Stimulated activated CD8-positive, alpha-beta memory T cell treated with anti-CD3 and anti-CD28 coated beads, Interleukin-12 subunit alpha, Interleukin-12 subunit beta, amount 100 ng/mL, for 1 hour (primary cell): ENCODE data around the gene SOD3.

Source experiments
- DNase-seq: peaks from one replicate; pipeline ENCODE4 v3.0.0-alpha.2; 2020; ENCODE audit warnings: low read depth

SOD3 gene

DNA sequence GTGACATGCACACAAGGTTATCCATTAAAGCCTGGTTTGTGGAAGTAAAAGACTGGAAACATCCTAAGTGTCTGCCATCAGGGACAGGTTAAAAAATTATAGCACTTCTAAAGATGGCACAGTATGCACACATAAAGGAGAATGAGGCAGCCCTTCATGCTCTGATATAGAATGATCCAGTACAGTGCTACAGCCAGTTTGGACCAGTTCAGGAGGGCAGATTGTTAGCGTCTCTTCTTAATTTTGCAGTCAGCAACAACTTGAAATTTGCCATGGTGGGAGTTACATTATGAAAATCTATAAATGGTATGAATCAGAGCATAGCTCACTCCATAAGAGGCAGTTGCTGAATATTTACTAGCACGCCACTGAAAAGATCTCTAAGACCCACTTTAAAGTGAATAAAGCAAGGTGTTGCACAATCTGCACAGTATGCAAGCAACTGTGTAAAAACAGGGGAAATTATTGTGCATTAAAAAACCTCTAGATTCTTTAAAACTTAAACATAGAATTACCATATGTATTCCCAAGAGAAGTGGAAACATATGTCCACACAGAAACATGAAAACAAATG, 20.3 kb upstream of the SOD3 start:
- no peak for DNase-seq

DNA sequence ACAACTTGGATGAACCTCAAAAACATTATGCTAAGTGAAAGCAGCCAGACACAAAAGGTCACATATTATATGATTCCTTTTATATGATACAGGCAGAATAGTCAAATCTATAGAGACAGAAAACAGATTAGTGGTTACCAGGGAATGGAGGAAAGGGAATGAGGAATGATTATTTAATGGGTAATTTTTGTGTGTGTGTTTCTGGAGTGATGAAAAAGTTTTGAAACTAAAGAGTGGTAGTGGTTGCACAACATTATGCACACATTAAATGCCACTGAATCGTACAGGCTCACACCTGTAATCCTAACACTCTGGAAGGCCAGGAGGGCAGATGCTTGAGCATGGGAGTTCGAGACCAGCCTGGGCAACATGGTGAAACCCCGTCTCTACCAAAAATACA, 19.6 kb upstream of the SOD3 start:
- no peak for DNase-seq

DNA sequence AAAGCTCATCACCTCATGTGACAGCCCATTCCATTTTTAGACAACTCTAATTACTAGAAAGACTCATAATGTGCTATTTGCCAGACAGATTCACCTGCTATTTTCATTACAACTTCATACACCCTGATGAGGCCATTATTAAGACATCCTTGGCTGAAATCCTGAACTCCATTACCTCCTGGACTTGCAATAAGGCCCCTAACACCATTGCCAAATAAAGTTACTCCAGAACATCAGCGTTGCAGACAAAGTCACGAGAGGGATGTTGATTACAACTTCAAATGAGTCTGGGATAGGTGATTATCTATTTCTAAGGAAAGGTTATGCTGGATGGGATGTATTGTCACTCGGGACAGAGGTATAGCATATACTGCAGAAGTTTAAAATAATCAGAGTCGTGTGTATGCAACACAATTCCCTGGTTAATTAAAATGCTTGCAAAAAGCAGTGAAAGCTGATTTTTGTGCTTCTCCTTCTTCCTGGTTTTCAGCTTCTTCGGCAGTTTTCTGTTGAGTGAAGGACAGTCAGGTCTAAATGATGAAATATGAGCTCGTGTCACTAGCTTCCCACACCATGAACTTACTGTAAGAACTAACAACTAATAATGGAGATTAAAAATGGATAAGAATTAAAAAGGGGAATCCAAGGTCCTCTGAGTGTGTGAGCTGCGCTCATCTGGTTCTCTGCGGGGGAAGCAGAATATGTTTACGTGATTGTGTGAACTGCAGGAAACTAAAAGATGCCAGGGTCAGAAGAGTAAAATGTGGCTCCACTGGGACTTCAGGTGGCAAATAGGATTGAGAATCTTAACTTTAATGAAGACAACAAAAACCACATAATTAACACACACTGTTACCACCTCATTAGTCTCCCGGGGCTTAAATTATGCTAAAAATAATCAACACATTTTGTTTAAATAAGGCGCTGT, 17.6 kb upstream of the SOD3 start:
- no peak for DNase-seq

DNA sequence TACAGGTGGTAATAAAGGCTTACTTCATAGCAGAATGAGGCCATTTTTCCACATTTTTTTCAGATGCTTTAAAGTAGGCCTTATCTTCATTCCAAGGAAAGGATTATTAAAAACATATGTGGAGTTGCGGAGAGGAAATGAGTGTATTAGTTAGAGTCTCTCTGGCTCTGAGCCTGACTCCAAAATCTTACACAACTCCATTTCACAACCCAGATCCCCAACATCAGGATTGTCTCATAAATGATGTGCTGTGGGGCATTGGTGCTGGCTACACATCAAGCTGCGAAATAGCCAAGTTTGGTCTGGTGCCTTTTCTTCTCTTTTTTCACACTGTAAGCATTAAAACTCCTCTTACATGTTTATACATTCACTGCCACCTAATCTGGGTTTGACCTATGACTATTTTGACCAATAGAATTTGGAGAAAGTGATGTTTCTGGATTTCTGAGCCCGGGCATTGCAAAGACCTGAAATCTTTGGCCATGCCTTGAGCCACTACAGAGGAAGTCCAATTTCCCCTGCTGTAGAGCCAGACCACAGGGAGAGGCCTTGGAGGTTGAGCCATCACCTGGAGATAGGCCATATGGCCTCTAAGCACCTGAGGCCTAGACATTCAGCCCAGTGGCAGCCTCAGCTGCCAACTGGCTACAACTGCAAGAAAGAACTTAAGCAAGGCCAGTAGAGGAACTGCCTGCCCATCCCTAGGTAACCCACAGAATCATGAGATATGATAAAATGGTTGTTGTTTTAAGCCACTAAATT, 16.7 kb upstream of the SOD3 start:
- DNase-seq, result no peak

DNA sequence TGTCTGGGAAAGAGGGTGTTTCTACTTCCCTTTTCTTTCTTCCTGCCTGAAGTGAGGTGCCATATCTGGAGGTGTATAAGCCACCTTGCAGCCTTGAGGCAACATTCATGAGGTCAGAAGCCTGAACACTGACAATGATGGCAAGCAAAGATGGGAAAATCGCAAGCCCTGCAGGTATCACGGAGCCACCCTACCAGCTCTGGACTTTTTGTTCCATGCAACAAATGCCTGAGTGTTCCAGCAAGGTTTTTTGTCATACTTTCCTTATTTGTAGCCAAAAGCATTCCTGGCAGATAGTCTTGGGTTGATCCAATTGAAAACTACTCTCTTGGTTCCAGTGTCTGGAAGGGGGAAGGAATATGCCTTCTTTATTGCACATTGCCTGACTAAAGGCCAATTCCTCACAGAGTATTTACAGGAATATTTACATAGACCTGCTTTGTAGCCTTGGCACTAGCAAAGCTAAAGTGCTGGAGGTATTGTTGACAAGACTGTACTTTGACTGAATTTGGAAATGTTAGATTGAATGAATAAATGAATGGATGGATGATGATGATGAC, 14.4 kb upstream of the SOD3 start:
- no peak for DNase-seq

DNA sequence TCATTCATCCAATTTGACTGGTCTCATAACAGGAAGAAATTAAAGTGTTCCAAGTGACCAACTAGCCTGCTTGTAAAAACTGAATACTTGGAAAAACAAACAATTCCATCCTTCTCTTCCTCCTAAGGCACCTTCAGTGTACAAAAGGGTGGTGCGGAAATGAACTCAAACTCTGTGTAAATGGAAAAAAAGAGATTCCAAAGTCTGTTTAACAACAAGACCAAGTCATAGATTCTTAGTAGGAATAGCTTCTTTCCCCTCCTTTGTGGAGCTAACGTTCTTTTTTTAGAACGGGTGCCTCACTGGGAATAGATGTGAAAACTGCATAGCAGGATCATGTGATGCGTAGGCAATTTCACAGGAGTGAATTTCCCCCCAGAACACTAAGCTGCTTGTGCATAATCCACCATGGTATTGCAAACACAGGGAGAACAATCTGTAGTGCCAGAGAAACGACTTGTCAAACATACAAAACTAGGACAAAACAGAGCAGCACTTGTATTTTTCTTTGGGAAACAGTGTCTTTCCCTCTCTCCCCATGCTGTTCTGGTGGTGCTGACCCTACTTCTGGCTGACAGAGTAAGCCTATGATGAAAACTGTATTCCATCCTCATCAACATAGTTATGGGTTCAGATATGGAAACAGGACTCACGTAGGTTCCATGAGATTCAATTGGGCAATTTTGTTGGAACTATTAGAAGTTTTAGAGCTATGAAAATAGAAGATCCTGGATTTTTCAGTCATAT, 13.2 kb upstream of the SOD3 start:
- no peak for DNase-seq

DNA sequence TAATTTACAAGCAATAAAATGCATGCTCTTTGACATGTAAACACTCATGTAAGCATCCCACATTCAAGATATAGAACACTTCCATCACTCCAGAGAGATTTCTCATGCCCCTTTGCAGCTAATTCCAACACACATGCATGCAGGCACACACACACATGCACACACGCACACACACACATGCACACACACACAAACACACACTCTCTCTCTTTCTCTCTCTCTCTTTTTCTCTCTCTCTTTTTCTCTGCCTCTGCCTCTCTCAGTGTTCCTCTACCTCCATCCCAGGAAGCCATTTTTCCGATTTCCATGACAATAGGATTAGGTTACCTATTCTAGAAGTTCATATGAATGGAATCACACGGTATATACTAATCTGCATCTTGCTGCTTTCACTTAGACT, 11.9 kb upstream of the SOD3 start:
- DNase-seq, result no peak

DNA sequence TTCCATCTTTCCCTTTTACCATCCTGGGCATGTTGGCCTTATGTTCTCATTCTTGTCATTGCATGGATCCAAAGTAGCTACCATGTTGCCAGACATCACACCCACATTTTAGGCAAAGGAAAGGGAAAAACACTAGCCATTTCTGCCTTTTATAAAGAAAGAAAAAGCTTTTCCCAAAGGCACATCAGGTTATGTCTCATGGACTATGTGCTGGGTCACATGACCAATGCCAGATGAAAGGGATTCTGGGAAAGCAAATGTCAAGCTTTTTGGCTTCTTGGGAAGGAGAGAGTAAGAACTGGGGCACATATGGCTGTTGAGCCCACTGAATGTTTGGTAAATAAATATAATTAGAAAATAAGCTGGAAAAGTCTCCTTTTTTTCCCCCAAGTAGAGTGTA, 4.3 kb upstream of the SOD3 start:
- DNase-seq, result no peak

DNA sequence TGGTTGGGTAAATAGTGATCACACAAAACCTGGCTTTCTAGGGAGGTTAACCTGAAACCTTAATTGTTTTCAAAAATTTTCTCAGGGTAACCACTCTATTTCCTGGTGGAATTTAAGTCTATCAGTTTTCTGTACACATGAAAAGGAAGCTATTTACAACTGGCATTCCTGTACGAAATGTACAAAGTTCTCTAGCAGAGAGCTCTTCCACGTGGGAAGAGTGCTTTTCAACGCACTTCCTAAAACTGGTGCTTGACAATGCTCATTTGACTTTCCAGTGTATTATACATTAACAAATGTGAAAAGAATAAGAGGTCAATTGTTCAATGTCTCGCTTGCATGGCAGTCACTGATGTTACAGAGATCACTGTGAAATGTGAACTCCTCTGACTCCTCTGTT, 2.8 kb upstream of the SOD3 start:
- DNase-seq, result no peak

DNA sequence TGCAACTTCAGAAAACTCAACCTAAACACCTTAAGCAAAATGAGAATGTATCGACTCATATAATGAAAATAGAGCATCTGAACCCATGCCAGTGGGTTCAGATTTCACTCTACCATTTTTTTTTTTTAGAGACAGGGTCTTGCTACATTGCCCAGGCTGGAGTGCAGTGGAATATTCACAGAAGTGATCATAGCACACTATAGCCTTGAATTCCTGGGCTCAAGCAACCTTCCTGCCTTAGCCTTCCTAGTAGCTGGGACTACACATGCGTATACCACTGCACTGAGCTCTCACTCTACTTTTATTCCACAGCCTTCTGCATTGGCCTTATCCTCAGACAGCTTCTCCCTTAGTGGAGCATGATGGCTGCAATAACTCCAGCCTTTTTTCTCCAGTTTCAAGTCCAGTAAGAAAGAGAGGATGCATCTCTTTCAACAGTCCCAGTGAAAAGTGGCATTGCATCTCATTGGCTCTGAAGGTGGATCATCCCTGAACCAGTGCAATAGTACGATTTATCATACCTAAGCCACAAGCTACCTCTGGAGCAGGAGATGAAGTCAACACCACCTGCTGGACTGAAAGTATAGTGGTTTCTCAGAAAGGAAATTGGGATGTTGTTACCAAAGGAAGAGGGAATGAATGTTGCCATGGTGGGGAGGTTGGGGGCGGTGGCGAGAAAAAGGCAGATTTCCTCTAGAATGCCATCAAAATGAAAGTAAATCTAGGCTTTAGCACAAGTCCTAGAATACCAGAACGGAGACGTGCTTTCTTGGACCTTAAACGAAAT, 2.0 kb upstream of the SOD3 start:
- DNase-seq, result no peak

DNA sequence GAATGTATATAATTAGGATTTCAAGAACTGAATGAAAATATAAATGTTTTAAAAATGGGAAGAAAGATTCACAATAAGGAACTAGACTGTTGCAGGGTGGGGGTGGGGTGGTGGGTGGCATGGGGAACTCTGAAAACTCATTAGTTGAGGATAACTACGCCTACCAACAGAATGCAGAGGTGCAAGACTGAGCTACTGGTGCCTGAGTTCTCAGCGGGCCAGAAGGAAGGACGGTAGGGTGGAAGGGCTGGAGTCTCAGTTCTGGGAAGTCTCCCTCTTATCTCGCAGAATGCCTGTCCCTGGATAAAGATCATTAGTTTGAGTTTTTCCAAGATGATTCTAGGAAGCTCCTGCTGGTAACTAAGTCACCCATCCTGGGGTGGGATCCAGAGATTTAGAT, 1.3 kb upstream of the SOD3 start:
- DNase-seq, result no peak

DNA sequence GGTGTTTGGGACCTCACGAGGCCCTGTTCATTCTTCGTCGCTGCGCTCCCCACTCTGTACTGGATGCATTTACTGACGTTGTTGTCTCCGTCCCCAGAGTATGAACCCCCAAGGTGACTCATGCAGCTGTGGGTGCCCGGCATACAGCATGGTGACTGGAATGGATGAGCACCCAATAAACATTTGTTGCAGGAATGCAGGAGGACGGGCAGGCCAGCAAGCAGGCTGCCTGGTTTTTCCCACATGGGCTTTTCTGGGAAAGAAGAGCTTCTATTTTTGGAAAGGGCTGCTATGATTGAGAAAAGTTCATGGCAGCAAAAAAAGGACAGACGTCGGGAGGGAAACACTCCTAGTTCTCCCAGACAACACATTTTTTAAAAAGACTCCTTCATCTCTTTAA, 893 bp upstream of the SOD3 start:
- DNase-seq, result no peak

DNA sequence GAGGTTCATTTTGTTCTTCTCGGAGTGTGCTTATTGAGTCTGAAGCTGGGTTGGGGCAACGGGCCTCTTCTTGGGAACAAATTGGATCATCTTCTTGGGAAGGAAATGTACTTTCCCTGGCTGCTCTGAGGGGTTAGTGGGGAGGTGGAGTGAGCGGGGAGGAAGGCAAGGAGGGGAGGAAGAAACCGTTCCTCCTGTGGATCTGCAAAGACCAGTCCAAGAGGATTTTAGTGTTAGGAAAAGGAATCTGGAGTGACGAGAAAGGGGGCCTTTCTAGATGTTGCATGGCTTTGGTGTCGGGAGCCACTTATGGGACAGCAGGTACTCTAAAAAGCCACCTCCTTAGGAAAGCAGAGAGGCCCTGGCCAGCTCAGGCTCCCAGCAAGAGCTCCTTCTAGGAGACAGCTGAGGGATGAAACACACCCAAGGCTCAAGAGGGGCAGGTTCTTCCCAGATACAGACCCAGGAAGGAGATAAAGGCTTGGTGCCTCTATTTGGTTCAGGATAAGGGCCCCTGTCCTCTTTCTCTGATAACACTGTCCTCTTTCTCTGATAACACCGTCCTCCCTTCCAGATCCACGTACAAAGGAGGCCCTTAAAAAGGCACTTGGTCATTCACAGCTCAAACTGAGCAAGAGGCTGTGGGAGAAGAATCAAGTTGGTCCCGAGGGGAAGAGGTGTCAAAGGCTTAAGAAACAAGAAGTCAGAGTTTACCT, 451 bp downstream of the SOD3 start:
- no peak for DNase-seq

DNA sequence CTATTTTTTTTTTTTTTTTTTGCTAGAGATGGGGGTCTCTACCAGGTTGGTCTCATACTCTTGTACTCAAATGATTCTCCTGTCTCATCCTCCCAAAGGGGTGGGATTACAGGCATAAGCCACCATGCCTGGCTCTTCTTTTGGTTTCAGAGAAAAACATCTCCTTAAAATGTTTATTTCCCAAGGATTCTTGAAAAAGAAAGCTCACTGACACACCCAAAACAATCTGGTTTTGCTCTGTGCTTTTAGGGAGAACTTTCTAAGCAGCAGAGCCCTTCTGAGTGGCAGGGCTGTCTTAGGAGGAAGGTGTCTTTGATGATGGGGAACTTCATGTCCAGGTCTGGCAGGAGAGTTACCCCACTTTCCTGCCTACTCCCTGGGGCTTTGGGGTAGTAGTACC, 1.2 kb downstream of the SOD3 start:
- no peak for DNase-seq

DNA sequence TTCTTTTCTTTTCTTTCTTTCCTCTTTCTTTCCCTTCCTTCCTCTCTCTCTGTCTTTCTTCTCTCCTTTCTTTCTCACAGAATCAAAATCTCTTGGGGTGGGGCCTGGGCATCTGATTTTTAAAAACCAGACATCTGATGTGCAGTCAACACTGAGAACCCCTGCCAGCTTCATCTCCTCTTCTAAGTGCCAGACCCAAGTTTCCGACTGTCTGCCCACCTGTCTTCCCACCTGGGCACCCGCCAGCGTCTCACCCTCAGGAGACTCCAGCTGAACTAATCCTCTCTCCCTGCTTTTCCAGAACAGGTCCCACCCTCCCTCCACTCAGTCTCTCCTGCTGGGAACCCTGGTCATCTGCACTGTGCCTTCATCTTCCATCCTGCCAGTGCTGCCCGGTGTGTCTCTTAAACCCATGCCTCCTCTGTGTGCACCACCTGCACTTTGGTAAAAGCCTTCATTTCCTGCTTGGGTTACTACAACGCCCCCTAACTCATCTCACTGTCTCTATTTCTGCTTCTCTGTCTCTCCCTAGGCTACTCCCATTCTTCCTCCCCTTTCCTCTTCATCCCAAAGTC, 2.8 kb downstream of the SOD3 start:
- no peak for DNase-seq

DNA sequence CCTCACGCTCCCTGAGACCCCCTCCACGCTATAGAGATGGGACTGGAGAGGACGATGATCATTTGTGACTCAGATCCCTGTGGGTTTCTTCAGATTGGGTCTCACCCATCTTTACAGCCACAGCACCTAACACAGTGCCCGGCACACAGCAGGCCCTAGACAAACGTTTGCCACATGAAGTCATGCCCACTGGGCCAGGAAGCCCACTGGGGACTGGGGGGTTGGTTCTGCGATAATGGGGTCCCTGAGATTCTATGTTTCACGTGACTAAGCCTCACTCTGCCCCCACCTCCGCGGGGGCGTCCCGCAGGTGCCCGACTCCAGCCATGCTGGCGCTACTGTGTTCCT, 3.8 kb downstream of the SOD3 start:
- DNase-seq, result no peak

DNA sequence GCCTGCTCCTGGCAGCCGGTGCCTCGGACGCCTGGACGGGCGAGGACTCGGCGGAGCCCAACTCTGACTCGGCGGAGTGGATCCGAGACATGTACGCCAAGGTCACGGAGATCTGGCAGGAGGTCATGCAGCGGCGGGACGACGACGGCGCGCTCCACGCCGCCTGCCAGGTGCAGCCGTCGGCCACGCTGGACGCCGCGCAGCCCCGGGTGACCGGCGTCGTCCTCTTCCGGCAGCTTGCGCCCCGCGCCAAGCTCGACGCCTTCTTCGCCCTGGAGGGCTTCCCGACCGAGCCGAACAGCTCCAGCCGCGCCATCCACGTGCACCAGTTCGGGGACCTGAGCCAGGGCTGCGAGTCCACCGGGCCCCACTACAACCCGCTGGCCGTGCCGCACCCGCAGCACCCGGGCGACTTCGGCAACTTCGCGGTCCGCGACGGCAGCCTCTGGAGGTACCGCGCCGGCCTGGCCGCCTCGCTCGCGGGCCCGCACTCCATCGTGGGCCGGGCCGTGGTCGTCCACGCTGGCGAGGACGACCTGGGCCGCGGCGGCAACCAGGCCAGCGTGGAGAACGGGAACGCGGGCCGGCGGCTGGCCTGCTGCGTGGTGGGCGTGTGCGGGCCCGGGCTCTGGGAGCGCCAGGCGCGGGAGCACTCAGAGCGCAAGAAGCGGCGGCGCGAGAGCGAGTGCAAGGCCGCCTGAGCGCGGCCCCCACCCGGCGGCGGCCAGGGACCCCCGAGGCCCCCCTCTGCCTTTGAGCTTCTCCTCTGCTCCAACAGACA, 4.4 kb downstream of the SOD3 start:
- DNase-seq, result no peak

DNA sequence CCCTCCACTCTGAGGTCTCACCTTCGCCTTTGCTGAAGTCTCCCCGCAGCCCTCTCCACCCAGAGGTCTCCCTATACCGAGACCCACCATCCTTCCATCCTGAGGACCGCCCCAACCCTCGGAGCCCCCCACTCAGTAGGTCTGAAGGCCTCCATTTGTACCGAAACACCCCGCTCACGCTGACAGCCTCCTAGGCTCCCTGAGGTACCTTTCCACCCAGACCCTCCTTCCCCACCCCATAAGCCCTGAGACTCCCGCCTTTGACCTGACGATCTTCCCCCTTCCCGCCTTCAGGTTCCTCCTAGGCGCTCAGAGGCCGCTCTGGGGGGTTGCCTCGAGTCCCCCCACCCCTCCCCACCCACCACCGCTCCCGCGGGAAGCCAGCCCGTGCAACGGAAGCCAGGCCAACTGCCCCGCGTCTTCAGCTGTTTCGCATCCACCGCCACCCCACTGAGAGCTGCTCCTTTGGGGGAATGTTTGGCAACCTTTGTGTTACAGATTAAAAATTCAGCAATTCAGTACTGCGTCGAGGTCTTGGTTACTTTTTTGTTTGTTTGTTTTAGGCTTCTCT, 5.0 kb downstream of the SOD3 start:
- DNase-seq, result no peak
